ENCODE results near the gene CNOT6L.

DNA sequence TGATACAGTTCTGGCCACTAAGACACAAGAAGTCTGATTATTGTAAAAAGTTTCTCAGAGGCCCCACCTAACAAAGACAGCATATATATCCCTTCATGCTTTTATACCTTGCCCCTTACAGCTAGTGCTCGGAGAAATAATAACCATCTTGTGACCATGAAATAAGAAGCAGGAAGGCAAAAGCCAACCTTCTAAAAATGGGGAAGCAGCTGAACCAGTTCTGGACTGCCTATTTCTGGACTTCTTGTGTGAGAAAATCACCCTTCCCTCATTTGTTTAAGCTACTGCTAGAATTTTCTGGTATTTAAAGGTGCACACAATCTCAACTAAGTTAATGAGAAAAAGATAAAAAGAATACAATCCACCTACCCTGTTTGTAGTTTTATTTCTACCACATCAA, 87.5 kb downstream of the CNOT6L start:
- TF ChIP-seq, protein P1, sequence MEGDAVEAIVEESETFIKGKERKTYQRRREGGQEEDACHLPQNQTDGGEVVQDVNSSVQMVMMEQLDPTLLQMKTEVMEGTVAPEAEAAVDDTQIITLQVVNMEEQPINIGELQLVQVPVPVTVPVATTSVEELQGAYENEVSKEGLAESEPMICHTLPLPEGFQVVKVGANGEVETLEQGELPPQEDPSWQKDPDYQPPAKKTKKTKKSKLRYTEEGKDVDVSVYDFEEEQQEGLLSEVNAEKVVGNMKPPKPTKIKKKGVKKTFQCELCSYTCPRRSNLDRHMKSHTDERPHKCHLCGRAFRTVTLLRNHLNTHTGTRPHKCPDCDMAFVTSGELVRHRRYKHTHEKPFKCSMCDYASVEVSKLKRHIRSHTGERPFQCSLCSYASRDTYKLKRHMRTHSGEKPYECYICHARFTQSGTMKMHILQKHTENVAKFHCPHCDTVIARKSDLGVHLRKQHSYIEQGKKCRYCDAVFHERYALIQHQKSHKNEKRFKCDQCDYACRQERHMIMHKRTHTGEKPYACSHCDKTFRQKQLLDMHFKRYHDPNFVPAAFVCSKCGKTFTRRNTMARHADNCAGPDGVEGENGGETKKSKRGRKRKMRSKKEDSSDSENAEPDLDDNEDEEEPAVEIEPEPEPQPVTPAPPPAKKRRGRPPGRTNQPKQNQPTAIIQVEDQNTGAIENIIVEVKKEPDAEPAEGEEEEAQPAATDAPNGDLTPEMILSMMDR (optimal IDR thresholded peaks at IDR 0.05 in 1 of 3, IDR thresholded peaks at IDR 0.05 in 1 of 3, conservative IDR thresholded peaks at IDR 0.05 in 1 of 3; ENCODE audit: extremely low read depth in 1 of 3, insufficient read depth in 2 of 3, low read length in 3 of 3), result no peak
- TF ChIP-seq EZH2 (IDR thresholded peaks at IDR 0.05; ENCODE audit: low read length), result no peak

Data from keratinocyte (primary cell).